Left ventricle myocardium inferior (tissue), 1 donor: Measurements from ENCODE around the gene NTRK3. TPM values are rescaled to one million over a fixed set of nuclear protein-coding genes. Genes with fewer than 3 reads are reported as not detected.

Experiments
- DNase-seq: peaks from one replicate; pipeline ENCODE4 v3.0.0-alpha.2; 2020
- H3K27ac ChIP-seq: fragments of 200-600 bp; replicated peaks from 2 replicates; pipeline ENCODE4 v1.8.0; 2021
- H3K27me3 ChIP-seq: fragments of 200-600 bp; 2 replicates; pipeline ENCODE4 v1.8.0; 2021; ENCODE audit warnings: low read depth
- H3K36me3 ChIP-seq: fragments of 200-600 bp; 2 replicates; pipeline ENCODE4 v1.8.0; 2021
- H3K4me1 ChIP-seq: fragments of 200-600 bp; 2 replicates; pipeline ENCODE4 v1.8.0; 2021
- H3K4me3 ChIP-seq: fragments of 200-600 bp; 2 replicates; pipeline ENCODE4 v1.8.0; 2021; ENCODE audit warnings: mild to moderate bottlenecking, moderate library complexity
- H3K9me3 ChIP-seq: fragments of 200-600 bp; replicated peaks from 2 replicates; pipeline ENCODE4 v1.8.0; 2021
- CTCF ChIP-seq: fragments of 200-600 bp; IDR thresholded peaks from 2 replicates; pipeline ENCODE4 v1.8.0; 2021; ENCODE audit warnings: antibody characterized with exemption, mild to moderate bottlenecking, borderline replicate concordance
- intact Hi-C: fragments of 100-400 bp; cut with micrococcal nuclease; formaldehyde crosslinking; loops from one replicate; pipeline ENCODE4 v1.11.0; 2022
- total RNA-seq: library from RNA; stranded (reverse); fragmentation: NEBNext Ultra II Directional; extraction: Animal tissue kit (Norgen Biotek cat#: 25700); gene quantifications from one replicate; pipeline ENCODE4 v1.2.1, GENCODE V29; 2021
- donor health status: DM: no; HTN: yes; CAD: no; lungs with severe emphysema.

Gene NTRK3
- total RNA-seq, 1 donor from 2014 or later: 1.6 TPM

- TF ChIP-seq CTCF: no peak
- H3K4me3 ChIP-seq: no peak overlapping the region
Observed at GRCh38 chr15:87967951-87968350, 288.6 kb downstream of the NTRK3 start.

GRCh38 chr15:87965304-87965703, 291.2 kb downstream of the NTRK3 start:
- no peaks in the 10 kb centered on the region for H3K4me1 ChIP-seq
- H3K9me3 ChIP-seq: no peaks in the 10 kb centered on the region
- H3K27ac ChIP-seq: no peak overlapping the region
- no peak for DNase-seq
- no peaks in the 10 kb centered on the region for H3K36me3 ChIP-seq
- no peak overlapping the region for H3K4me3 ChIP-seq
- H3K27me3 ChIP-seq: peaks cover 5% of the 10 kb centered on the region
- intact Hi-C loops: no loop called here
- no peak for TF ChIP-seq CTCF

More at GRCh38 chr15:87967951-87968350, 288.6 kb downstream of the NTRK3 start:
- peaks cover 5% of the 10 kb centered on the region for H3K27me3 ChIP-seq
- H3K36me3 ChIP-seq: no peaks in the 10 kb centered on the region
- H3K27ac ChIP-seq: no peak overlapping the region
- no peaks in the 10 kb centered on the region for H3K9me3 ChIP-seq
- no peaks in the 10 kb centered on the region for H3K4me1 ChIP-seq
- intact Hi-C loops: no loop called here
- no peak for DNase-seq

DNA sequence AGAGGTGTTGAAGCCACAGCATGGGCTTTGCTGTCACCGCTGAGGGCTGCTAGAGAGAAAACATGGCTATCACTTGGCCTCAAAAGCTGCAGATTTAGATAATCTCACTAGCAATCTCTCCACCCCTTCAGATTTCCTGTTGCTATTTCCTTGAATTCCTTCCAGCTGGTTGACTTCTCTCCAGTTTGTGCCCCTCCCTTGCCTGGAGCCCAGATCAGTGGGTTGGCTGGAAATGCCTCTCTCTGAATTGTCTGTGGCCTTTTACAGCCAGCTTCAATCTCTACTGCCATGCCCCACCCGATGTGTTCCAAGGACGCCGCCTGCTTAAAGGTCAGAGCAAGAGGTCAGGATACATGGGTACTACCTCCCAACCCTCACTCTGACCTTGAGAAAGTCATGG, 294.1 kb downstream of the NTRK3 start:
- H3K36me3 ChIP-seq: no peaks in the 10 kb centered on the region
- no peaks in the 10 kb centered on the region for H3K4me1 ChIP-seq
- intact Hi-C loops: no loop called here

GRCh38 chr15:87961851-87962420, 294.6 kb downstream of the NTRK3 start:
- no peaks in the 10 kb centered on the region for H3K9me3 ChIP-seq
- intact Hi-C loops: no loop called here
- H3K27me3 ChIP-seq: peaks cover 5% of the 10 kb centered on the region
- no peak for DNase-seq
- TF ChIP-seq CTCF: no peak
- H3K36me3 ChIP-seq: no peaks in the 10 kb centered on the region
- no peak overlapping the region for H3K27ac ChIP-seq
- H3K4me3 ChIP-seq: no peak overlapping the region
- no peaks in the 10 kb centered on the region for H3K4me1 ChIP-seq

More for the DNA sequence above, 294.1 kb downstream of the NTRK3 start:
- no peak for TF ChIP-seq CTCF
- Histone ChIP-seq H3K27ac (no peak overlapping the region), H3K4me3 (no peak overlapping the region), H3K9me3 (no peaks in the 10 kb centered on the region), H3K27me3 (peaks cover 5% of the 10 kb centered on the region)
- DNase-seq: no peak

- Histone ChIP-seq H3K4me3 (no peak overlapping the region), H3K9me3 (no peaks in the 10 kb centered on the region), H3K36me3 (no peaks in the 10 kb centered on the region), H3K27ac (no peak overlapping the region), H3K27me3 (no peaks in the 10 kb centered on the region), H3K4me1 (peaks cover 10% of the 10 kb centered on the region)
- DNase-seq: no peak
- intact Hi-C loops: no loop called here
- no peak for TF ChIP-seq CTCF
Observed at GRCh38 chr15:87959662-87960061, 296.9 kb downstream of the NTRK3 start.
